ENCODE results near the gene EFCAB8.

EFCAB8 gene

DNA sequence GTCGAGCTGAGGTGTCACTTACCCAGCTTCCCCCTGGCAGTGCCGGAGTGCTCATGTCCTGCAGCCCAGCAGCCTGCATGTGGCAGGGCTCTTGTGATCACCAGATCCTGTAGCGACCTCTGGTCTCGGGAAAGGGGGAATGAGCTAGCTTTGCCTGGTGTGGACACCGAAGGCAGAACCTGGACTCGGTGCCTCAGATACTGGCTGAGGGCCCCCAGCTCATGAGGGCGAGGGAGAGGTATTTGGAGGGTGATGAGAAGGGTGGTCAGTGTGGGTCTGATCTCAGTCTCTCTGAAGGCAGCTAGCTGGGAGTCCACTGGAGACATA is 119.2 kb downstream of the EFCAB8 start:
- H3K27me3 ChIP-seq (ENCODE audit: insufficient read depth, low read length, poor library complexity) = no peaks in the 10 kb centered on the region
- TF ChIP-seq, protein P1, sequence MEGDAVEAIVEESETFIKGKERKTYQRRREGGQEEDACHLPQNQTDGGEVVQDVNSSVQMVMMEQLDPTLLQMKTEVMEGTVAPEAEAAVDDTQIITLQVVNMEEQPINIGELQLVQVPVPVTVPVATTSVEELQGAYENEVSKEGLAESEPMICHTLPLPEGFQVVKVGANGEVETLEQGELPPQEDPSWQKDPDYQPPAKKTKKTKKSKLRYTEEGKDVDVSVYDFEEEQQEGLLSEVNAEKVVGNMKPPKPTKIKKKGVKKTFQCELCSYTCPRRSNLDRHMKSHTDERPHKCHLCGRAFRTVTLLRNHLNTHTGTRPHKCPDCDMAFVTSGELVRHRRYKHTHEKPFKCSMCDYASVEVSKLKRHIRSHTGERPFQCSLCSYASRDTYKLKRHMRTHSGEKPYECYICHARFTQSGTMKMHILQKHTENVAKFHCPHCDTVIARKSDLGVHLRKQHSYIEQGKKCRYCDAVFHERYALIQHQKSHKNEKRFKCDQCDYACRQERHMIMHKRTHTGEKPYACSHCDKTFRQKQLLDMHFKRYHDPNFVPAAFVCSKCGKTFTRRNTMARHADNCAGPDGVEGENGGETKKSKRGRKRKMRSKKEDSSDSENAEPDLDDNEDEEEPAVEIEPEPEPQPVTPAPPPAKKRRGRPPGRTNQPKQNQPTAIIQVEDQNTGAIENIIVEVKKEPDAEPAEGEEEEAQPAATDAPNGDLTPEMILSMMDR (IDR thresholded peaks at IDR 0.05; ENCODE audit: borderline replicate concordance, extremely low read depth, low read length, poor library complexity, severe bottlenecking) = no peak
- no peak for TF ChIP-seq EZH2 (IDR thresholded peaks at IDR 0.05; ENCODE audit: borderline replicate concordance, low read depth, low read length, severe bottlenecking)
- no peak for ATAC-seq (ENCODE audit: insufficient read depth, low read depth)
- H3K4me1 ChIP-seq (ENCODE audit: insufficient read depth, low read length) = peaks cover 39% of the 10 kb centered on the region
- no peak overlapping the region for H3K4me2 ChIP-seq (ENCODE audit: insufficient read depth, low read length)
- no peak for DNase-seq
- H3K9ac ChIP-seq (ENCODE audit: low read depth, low read length) = no peak overlapping the region
- no peak overlapping the region for H3K4me3 ChIP-seq (ENCODE audit: low read depth in 1 of 2, low read length in 2 of 2)
- peak overlapping the region; percentile 90 for H3K27ac ChIP-seq (ENCODE audit: low read length)
- H4K20me1 ChIP-seq (ENCODE audit: insufficient read depth, low read length) = no peaks in the 10 kb centered on the region
- no peaks in the 10 kb centered on the region for H3K36me3 ChIP-seq (ENCODE audit: insufficient read depth, low read length)
- H3K79me2 ChIP-seq (ENCODE audit: insufficient read depth, low read length) = no peaks in the 10 kb centered on the region
- no peak overlapping the region for H2AFZ ChIP-seq (ENCODE audit: low read depth, low read length)
- H3K9me3 ChIP-seq (ENCODE audit: insufficient read depth, low read length, severe bottlenecking) = peaks cover 12% of the 10 kb centered on the region

DNA sequence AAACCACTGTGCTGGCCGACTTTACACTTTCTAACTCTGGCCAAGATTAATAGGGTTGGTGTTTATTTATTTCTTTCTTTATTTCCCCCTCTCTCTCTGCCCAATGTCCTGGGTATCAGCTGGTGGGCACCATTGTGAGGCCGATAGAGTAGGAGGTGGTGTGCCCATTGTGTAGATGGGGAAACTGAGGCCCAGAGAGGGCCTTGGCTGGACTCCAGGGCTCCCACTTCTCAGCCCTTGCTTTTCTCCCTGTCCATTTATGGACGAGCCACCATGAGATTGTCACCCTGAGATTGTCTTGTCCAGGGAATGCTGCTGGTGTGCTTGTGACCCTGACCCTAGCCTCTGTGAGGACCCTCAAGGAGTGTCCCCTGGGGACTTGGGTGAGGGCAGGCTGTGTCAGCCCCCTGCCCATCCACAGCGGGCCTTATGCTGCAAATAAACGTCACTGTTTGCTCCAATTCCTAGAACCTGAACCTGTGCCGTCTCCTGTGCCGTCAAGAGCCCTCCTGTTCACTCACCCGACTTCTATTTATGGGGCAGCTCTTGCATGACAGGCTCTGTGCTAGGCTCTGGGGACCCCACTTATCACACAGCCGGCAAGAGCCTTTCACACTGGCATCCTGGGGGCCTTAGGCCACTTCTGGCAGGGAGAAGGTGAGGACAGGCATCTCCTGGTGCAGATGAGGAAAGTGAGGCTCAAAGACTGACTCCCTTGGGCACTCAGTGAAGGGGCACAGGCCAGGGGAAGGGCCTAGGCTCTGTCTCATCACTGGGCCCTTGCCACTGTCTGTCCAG is 120.7 kb downstream of the EFCAB8 start:
- Histone ChIP-seq H2AFZ (ENCODE audit: low read depth, low read length) (no peak overlapping the region), H3K9ac (ENCODE audit: low read depth, low read length) (no peak overlapping the region), H3K9me3 (ENCODE audit: insufficient read depth, low read length, severe bottlenecking) (peaks cover 12% of the 10 kb centered on the region), H3K36me3 (ENCODE audit: insufficient read depth, low read length) (no peaks in the 10 kb centered on the region), H3K27me3 (ENCODE audit: insufficient read depth, low read length, poor library complexity) (no peaks in the 10 kb centered on the region), H3K4me1 (ENCODE audit: insufficient read depth, low read length) (peaks cover 25% of the 10 kb centered on the region), H4K20me1 (ENCODE audit: insufficient read depth, low read length) (no peaks in the 10 kb centered on the region), H3K4me2 (ENCODE audit: insufficient read depth, low read length) (no peak overlapping the region), H3K27ac (ENCODE audit: low read length) (peak overlapping the region; percentile 28; the same call in 1 of the 2 replicates), H3K4me3 (ENCODE audit: low read depth in 1 of 2, low read length in 2 of 2) (no peak overlapping the region), H3K79me2 (ENCODE audit: insufficient read depth, low read length) (no peaks in the 10 kb centered on the region)
- no peak for ATAC-seq (ENCODE audit: insufficient read depth, low read depth)
- no peak for DNase-seq
- TF ChIP-seq EZH2 (IDR thresholded peaks at IDR 0.05; ENCODE audit: borderline replicate concordance, low read depth, low read length, severe bottlenecking) = no peak
- TF ChIP-seq, protein P1 (IDR thresholded peaks at IDR 0.05; ENCODE audit: borderline replicate concordance, extremely low read depth, low read length, poor library complexity, severe bottlenecking) = no peak

DNA sequence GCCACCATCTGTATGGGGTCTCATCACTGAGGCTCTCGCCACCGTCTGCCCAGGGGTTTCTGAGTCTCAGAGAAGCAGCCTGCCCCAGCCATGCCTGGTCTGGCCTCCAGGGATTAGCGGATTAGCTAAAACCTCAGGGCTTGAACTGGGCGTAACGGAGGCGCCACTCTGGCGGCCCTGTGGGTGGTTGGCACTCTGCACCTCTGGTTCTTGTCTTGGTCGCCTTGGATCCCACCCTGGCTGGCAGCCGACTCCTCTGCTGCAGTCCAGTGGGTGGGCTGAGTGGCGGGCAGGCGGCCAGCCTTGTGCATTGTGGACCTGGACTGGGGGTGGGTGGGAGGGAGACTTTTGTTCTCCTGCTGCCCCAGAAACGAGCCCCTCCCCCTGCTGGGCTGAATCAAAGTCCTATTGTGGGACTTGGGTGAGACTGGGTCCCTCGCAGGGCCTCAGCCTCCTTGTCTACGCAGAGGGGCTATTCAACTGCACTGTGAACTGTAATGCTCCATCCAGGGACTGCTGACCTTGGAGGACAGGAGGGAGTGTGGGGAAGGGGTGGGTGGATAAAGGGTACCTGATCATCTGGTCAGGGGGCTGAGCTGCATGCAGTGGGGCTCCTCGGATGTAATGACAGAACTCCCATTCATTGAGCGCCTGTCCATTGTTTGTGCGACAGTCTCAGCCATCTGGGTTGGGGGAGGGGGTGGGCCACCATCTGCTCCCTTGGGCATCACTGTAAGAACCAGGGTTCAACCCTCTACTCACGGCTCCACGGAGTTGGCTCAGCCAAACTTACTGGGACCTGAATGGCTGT is 121.6 kb downstream of the EFCAB8 start:
- Histone ChIP-seq H3K4me3 (ENCODE audit: low read depth in 1 of 2, low read length in 2 of 2) (no peak overlapping the region), H3K9ac (ENCODE audit: low read depth, low read length) (no peak overlapping the region), H3K4me1 (ENCODE audit: insufficient read depth, low read length) (peaks cover 25% of the 10 kb centered on the region), H3K9me3 (ENCODE audit: insufficient read depth, low read length, severe bottlenecking) (peaks cover 12% of the 10 kb centered on the region), H4K20me1 (ENCODE audit: insufficient read depth, low read length) (no peaks in the 10 kb centered on the region), H2AFZ (ENCODE audit: low read depth, low read length) (no peak overlapping the region), H3K27me3 (ENCODE audit: insufficient read depth, low read length, poor library complexity) (no peaks in the 10 kb centered on the region), H3K36me3 (ENCODE audit: insufficient read depth, low read length) (no peaks in the 10 kb centered on the region), H3K79me2 (ENCODE audit: insufficient read depth, low read length) (no peaks in the 10 kb centered on the region), H3K27ac (ENCODE audit: low read length) (no peak overlapping the region), H3K4me2 (ENCODE audit: insufficient read depth, low read length) (no peak overlapping the region)
- DNase-seq = no peak
- no peak for ATAC-seq (ENCODE audit: insufficient read depth, low read depth)
- no peak for TF ChIP-seq EZH2 (IDR thresholded peaks at IDR 0.05; ENCODE audit: borderline replicate concordance, low read depth, low read length, severe bottlenecking)
- TF ChIP-seq, protein P1 (IDR thresholded peaks at IDR 0.05; ENCODE audit: borderline replicate concordance, extremely low read depth, low read length, poor library complexity, severe bottlenecking) = no peak

All from DND-41 (cell line).